Measurements from ENCODE around the gene BAX. TPM values are rescaled to one million over a fixed set of nuclear protein-coding genes. Genes with fewer than 3 reads are reported as not detected.

The BAX gene
- total RNA-seq, 1 donor from 2014 or later = 25.5 TPM

DNA sequence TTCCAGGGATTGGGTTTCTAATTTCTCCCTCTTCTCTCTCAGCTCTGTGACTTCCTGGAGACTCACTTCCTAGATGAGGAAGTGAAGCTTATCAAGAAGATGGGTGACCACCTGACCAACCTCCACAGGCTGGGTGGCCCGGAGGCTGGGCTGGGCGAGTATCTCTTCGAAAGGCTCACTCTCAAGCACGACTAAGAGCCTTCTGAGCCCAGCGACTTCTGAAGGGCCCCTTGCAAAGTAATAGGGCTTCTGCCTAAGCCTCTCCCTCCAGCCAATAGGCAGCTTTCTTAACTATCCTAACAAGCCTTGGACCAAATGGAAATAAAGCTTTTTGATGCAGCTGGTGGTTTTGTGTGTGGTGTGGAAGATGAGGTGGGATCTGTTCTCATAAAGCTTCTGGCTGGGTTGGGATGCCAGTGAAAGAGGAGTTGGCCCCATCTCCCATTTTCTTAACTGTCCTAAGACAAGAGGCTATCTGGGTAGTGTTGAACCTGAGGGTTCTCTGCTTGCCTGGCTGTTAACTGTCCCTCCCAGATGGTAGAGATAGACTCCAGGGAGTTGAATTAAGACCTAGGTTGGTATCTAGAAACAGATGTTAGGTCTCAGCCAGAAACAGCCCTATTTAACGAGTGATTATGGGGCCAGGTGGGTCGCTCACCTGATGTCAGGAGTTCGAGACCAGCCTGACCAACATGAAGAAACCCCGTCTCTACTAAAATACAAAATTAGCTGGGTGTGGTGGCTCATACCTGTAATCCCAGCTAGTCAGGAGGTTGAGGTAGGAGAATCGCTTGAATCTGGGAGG is 12.1 kb downstream of the BAX start:
- Histone ChIP-seq H3K4me3 (peak overlapping the region; percentile 88), H3K27ac (replicated peaks) (peak overlapping the region; percentile 94), H3K4me1 (peaks cover 88% of the 10 kb centered on the region), H3K27me3 (ENCODE audit: low read depth) (no peaks in the 10 kb centered on the region), H3K36me3 (peaks cover 48% of the 10 kb centered on the region), H3K9me3 (replicated peaks) (no peaks in the 10 kb centered on the region)
- no peak for DNase-seq
- TF ChIP-seq, protein P1, sequence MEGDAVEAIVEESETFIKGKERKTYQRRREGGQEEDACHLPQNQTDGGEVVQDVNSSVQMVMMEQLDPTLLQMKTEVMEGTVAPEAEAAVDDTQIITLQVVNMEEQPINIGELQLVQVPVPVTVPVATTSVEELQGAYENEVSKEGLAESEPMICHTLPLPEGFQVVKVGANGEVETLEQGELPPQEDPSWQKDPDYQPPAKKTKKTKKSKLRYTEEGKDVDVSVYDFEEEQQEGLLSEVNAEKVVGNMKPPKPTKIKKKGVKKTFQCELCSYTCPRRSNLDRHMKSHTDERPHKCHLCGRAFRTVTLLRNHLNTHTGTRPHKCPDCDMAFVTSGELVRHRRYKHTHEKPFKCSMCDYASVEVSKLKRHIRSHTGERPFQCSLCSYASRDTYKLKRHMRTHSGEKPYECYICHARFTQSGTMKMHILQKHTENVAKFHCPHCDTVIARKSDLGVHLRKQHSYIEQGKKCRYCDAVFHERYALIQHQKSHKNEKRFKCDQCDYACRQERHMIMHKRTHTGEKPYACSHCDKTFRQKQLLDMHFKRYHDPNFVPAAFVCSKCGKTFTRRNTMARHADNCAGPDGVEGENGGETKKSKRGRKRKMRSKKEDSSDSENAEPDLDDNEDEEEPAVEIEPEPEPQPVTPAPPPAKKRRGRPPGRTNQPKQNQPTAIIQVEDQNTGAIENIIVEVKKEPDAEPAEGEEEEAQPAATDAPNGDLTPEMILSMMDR (IDR thresholded peaks at IDR 0.05; ENCODE audit: borderline replicate concordance) = no peak
- intact Hi-C loops (cut with micrococcal nuclease) = no loop called here

- Histone ChIP-seq H3K9me3 (replicated peaks) (no peaks in the 10 kb centered on the region), H3K4me1 (peaks cover 81% of the 10 kb centered on the region), H3K36me3 (peaks cover 56% of the 10 kb centered on the region), H3K4me3 (peak overlapping the region; percentile 88), H3K27ac (replicated peaks) (peak overlapping the region; percentile 94), H3K27me3 (ENCODE audit: low read depth) (no peaks in the 10 kb centered on the region)
- TF ChIP-seq, protein P1 (IDR thresholded peaks at IDR 0.05; ENCODE audit: borderline replicate concordance) = no peak
- DNase-seq = peak; percentile 36
- intact Hi-C loops (cut with micrococcal nuclease) = no loop called here
These were observed 12.9 kb downstream of the BAX start for GRCh38 chr19:48967346-48968178.

- Histone ChIP-seq H3K27ac (replicated peaks) (peak overlapping the region; percentile 94), H3K4me3 (no peak overlapping the region), H3K9me3 (replicated peaks) (no peaks in the 10 kb centered on the region), H3K4me1 (peaks cover 79% of the 10 kb centered on the region), H3K27me3 (ENCODE audit: low read depth) (no peaks in the 10 kb centered on the region), H3K36me3 (peaks cover 62% of the 10 kb centered on the region)
- intact Hi-C loops (cut with micrococcal nuclease) = no loop called here
- no peak for DNase-seq
- TF ChIP-seq, protein P1 (IDR thresholded peaks at IDR 0.05; ENCODE audit: borderline replicate concordance) = no peak
These were observed 13.5 kb downstream of the BAX start for GRCh38 chr19:48968179-48968661.

DNA sequence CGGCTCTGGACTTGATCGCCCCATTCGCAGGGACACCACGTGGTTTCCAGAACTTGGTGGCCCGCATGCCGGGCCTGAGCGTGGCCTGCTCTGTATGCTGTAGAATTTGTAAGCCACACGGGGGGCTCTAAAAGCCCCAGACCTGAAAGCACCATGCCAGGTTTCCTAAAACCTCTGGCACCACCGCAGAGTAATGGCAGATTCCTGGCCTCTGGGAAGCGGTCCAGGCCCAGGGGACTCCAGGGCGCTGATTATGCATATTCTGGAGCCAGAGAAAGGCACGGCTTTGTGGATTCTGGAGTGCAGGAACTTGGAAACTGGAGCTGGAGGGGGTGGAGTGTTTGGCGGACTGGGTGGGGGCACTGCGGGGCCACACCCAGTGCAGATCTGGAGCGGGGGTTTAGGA is 14.1 kb downstream of the BAX start:
- no peak for DNase-seq
- no peaks in the 10 kb centered on the region for H3K27me3 ChIP-seq (ENCODE audit: low read depth)
- H3K4me1 ChIP-seq = peaks cover 73% of the 10 kb centered on the region
- peaks cover 68% of the 10 kb centered on the region for H3K36me3 ChIP-seq
- TF ChIP-seq, protein P1 (IDR thresholded peaks at IDR 0.05; ENCODE audit: borderline replicate concordance) = no peak
- H3K4me3 ChIP-seq = no peak overlapping the region
- peak overlapping the region; percentile 94 for H3K27ac ChIP-seq (replicated peaks)
- intact Hi-C loops (cut with micrococcal nuclease) = no loop called here
- H3K9me3 ChIP-seq (replicated peaks) = no peaks in the 10 kb centered on the region

DNA sequence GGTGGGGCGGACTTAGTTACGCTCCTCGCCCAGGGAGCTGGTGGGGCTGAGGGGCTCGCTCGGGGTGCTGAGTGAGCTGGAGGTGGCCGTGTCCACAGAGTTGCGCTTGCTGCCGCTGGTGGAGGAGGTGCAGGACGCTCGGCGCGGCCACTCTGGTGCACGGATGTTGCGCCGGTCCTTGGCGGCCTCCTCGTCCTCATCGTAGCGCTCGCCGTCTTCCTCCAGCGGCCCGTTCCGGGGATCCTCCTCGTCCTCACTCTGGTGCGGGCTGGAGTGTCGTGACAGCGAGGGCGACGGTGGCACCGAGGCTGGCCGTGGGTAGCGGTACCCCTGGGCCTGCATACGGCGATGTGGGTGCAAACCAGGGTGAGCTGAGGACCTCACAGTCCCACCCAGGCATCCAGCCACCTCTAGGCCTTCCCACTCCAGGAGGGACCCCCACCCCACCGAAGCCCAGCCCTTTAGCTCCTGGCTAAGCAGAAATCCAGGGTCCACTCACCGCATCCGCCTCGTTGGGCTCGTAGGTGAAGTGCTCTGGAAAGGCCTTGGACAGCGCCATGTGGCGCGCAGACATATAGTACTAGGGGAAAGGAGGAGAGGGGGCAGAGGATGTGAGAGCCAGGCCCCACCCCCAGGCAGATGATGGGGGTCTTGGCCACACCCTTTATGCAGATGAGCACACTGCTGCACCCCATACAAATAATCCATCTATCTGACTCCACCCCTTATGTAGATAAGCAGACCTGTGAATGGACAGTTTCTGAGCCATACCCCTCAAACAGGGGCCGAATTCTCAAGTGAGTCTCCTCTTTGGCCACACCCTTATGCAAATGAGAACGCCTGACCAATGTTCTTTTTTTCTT is 14.8 kb downstream of the BAX start:
- TF ChIP-seq, protein P1 (IDR thresholded peaks at IDR 0.05; ENCODE audit: borderline replicate concordance) = no peak
- intact Hi-C loops (cut with micrococcal nuclease) = no loop called here
- peaks cover 75% of the 10 kb centered on the region for H3K36me3 ChIP-seq
- H3K27me3 ChIP-seq (ENCODE audit: low read depth) = no peaks in the 10 kb centered on the region
- H3K27ac ChIP-seq (replicated peaks) = peak overlapping the region; percentile 94
- no peaks in the 10 kb centered on the region for H3K9me3 ChIP-seq (replicated peaks)
- no peak overlapping the region for H3K4me3 ChIP-seq
- H3K4me1 ChIP-seq = peaks cover 66% of the 10 kb centered on the region
- DNase-seq = no peak

Measured in left ventricle myocardium inferior (tissue), 1 donor.